Stomach (tissue), 9 donors: Measurements from ENCODE around the gene TMEM81. TPM values are rescaled to one million over a fixed set of nuclear protein-coding genes. Genes with fewer than 3 reads are reported as not detected.

ENCODE experiments used
- DNase-seq, 2 donors: peaks; one replicate each; pipeline versions ENCODE4 v3.0.0 to v3.0.0-alpha.2; 2013 to 2019
- H3K27ac ChIP-seq, 5 donors: fragments of 200-600 bp in 4 of 5; sonication (generic) in 4 of 5; one replicate each; pipeline ENCODE4 v1.5.1; 2013 to 2019; ENCODE audit warnings: mild to moderate bottlenecking in 1 of 5, moderate library complexity in 1 of 5
- H3K27me3 ChIP-seq, 3 donors: fragments of 200-600 bp; sonication (generic); one replicate each; pipeline ENCODE4 v1.5.1; 2017 to 2019; ENCODE audit warnings: mixed run types in 1 of 3
- H3K36me3 ChIP-seq, 4 donors: fragments of 200-600 bp; sonication (generic); 1 replicate in 3 of 4; 2 replicates in 1 of 4; pipeline ENCODE4 v1.5.1; 2016 to 2019
- H3K4me1 ChIP-seq, 4 donors: fragments of 200-600 bp; sonication (generic); one replicate each; pipeline ENCODE4 v1.5.1; 2016 to 2019
- H3K4me3 ChIP-seq, 4 donors: fragments of 200-600 bp; sonication (generic) in 3 of 4; one replicate each; pipeline ENCODE4 v1.5.1; 2016 to 2019; ENCODE audit warnings: mild to moderate bottlenecking in 1 of 4
- H3K9me3 ChIP-seq, 4 donors: fragments of 200-600 bp; sonication (generic); one replicate each; pipeline ENCODE4 v1.5.1; 2016 to 2019
- CTCF ChIP-seq, 7 experiments: fragments of 450-650 bp in 4 of 7; fragments of 200-600 bp in 3 of 7; sonication (generic) in 3 of 7; IDR thresholded peaks; one replicate each; pipeline ENCODE4 v1.5.1; 2016 to 2019; ENCODE audit warnings: antibody characterized with exemption in 7 of 7, control low read depth in 2 of 7, mild to moderate bottlenecking in 1 of 7
- EP300 ChIP-seq: sonication (generic); formaldehyde crosslinking; IDR thresholded peaks from one replicate; pipeline ENCODE4 v1.6.1; 2017; ENCODE audit warnings: antibody characterized with exemption
- POLR2A ChIP-seq, 4 donors: fragments of 450-650 bp; IDR thresholded peaks; one replicate each; pipeline ENCODE4 v1.6.1; 2016; ENCODE audit warnings: antibody characterized with exemption in 4 of 4, control low read depth in 2 of 4, mild to moderate bottlenecking in 1 of 4, moderate library complexity in 1 of 4
- POLR2AphosphoS5 ChIP-seq, 3 donors: sonication (generic); formaldehyde crosslinking; IDR thresholded peaks; one replicate each; pipeline ENCODE4 v1.6.1; 2016; ENCODE audit warnings: antibody characterized with exemption in 3 of 3
- WGBS, 5 donors: extraction: QIAGEN DNeasy Blood & Tissue Kit in 3 of 5; methylation state at CpG; one replicate each; pipeline versions ENCODE4 v1.1.5 to v1.1.7; 2013 to 2018; 5-methylcytosine and 5-hydroxymethylcytosine counted together
- intact Hi-C: fragments of 100-400 bp; cut with DNase I; formaldehyde crosslinking; loops from one replicate; pipeline ENCODE4 v1.15.1; 2023; ENCODE audit warnings: low total_unique reads
- polyA plus RNA-seq, 3 donors: library from polyadenylated mRNA; stranded (reverse); fragments of 200-250 nt; gene quantifications; one replicate each; pipeline ENCODE4 v1.2.3, GENCODE V29; 2013
- total RNA-seq, 5 donors: library from RNA; depleted of rRNA; stranded (reverse); fragments of >200 nt; gene quantifications; one replicate each; pipeline versions ENCODE4 v1.1.0 to v1.2.3, GENCODE V29; 2014 to 2016
- donor health status: healthy with polysubstance abuse.
- donor health status: Bipolar disorder and iron deficiency.
- donor health status: healthy.

TMEM81 gene
- total and polyA plus RNA-seq, 8 donors, result 1.1 to 10.3 (median 1.8) TPM; not detected in 4

DNA sequence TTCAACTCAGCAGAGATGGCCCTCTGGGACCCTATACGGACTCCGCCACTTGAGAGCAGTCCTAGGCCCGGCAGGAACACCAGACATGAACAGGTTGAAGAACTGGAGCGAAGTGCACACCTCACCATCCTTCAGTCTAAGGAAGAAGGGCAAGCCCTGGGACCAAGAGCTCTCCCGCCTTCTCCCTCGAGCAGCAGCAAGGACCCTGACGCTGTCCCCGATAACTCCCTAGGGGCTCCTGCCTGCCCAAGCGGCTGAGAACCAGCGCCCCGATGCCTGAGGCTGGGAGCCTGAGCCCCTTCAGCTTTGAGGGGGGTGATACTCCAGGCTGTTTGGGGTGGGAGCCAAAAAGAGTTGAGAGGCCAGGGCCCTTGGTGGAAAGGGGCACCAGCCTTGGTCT, 10.2 kb downstream of the TMEM81 start:
- H3K4me1 ChIP-seq, result no peaks in the 10 kb centered on the region
- no peak for DNase-seq
- TF ChIP-seq POLR2A (IDR thresholded peaks at IDR 0.05) (no peak), POLR2AphosphoS5 (IDR thresholded peaks at IDR 0.05) (no peak), CTCF (IDR thresholded peaks at IDR 0.05) (no peak), EP300 (no peak)
- no peak overlapping the region for H3K27ac ChIP-seq
- no peaks in the 10 kb centered on the region for H3K36me3 ChIP-seq
- H3K4me3 ChIP-seq, result no peak overlapping the region
- no peaks in the 10 kb centered on the region for H3K27me3 ChIP-seq
- intact Hi-C loops, result no loop called here
- 90 to 97% (median 93%) methylated on average over 9 to 11 of the region's 11 CpGs for WGBS, 5 donors
- no peaks in the 10 kb centered on the region for H3K9me3 ChIP-seq

DNA sequence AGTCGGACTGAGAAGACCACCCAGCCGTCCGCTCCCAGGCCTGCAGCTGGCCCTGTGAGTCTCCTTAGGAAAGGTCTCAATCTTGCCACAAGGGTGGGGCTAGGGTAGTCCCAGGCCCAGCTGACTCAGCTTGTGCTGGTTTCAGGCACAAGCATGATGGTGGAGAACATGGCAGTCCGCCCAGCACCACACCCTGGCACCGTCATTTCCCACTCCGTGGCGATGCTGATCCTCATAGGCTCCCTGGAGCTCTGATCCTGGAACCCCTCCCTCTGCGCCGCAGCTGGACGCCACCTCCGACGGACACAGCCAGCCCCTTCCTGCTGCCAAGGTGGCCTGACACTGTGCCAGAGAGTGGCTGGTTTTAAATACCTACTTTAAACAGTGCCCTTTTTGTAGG, 10.7 kb downstream of the TMEM81 start:
- no peaks in the 10 kb centered on the region for H3K27me3 ChIP-seq
- DNase-seq, result no peak
- no peaks in the 10 kb centered on the region for H3K4me1 ChIP-seq
- H3K4me3 ChIP-seq, result no peak overlapping the region
- no peak for TF ChIP-seq CTCF (IDR thresholded peaks at IDR 0.05)
- no peak for TF ChIP-seq EP300
- TF ChIP-seq POLR2AphosphoS5 (IDR thresholded peaks at IDR 0.05), result no peak
- no peak for TF ChIP-seq POLR2A (IDR thresholded peaks at IDR 0.05)
- no peak overlapping the region for H3K27ac ChIP-seq
- intact Hi-C loops, result no loop called here
- H3K9me3 ChIP-seq, result no peaks in the 10 kb centered on the region
- no peaks in the 10 kb centered on the region for H3K36me3 ChIP-seq
- 81 to 100% (median 85%) methylated on average over 5 to 12 of the region's 12 CpGs for WGBS, 5 donors

DNA sequence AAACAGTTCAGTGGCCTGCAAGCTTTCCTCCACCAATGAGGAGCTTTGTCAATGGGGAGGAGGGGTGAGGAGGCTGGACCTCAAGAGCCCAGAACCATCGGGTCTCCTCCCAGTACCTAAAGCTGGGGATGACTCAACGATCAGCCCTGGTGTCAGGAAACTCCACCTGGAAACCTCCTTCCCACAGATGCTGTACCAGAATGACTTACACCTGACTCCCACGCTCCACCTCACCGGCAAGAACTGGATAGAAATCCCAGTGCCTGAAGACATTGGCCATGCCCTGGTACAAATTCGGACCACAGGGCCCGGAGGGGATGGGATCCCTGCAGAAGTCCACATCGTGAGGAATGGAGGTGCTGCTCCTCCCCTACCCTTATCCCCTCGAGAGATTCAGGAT, 11.4 kb downstream of the TMEM81 start:
- Histone ChIP-seq H3K9me3 (no peaks in the 10 kb centered on the region), H3K27me3 (no peaks in the 10 kb centered on the region), H3K36me3 (no peaks in the 10 kb centered on the region), H3K27ac (no peak overlapping the region), H3K4me3 (no peak overlapping the region), H3K4me1 (no peaks in the 10 kb centered on the region)
- WGBS, 5 donors, result 80 to 86% (median 83%) methylated on average over 5 to 8 of the region's 8 CpGs
- no peak for DNase-seq
- intact Hi-C loops, result no loop called here
- TF ChIP-seq POLR2A (IDR thresholded peaks at IDR 0.05) (no peak), EP300 (no peak), POLR2AphosphoS5 (IDR thresholded peaks at IDR 0.05) (no peak), CTCF (IDR thresholded peaks at IDR 0.05) (no peak)

DNA sequence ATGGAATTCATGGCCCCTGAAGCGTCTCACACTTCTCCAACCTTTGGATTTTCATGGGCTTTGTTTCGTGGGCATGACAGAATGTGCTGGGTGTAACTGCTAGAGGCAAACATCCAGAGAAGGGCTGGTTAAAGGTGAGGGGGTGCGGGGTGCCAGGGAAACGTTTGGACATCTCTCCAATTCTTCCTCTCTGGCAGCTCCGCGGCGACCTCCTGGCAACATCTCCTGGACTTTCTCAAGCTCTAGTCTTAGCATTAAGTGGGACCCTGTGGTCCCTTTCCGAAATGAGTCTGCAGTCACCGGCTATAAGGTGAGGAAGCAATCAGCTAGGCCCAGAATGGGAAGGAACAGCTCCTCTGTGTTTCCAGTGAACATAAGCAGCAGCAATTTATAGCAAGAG, 12.0 kb downstream of the TMEM81 start:
- DNase-seq, result no peak
- Histone ChIP-seq H3K36me3 (no peaks in the 10 kb centered on the region), H3K27ac (no peak overlapping the region), H3K4me3 (no peak overlapping the region), H3K27me3 (no peaks in the 10 kb centered on the region), H3K9me3 (no peaks in the 10 kb centered on the region), H3K4me1 (no peaks in the 10 kb centered on the region)
- TF ChIP-seq POLR2A (IDR thresholded peaks at IDR 0.05) (no peak), CTCF (IDR thresholded peaks at IDR 0.05) (no peak), POLR2AphosphoS5 (IDR thresholded peaks at IDR 0.05) (no peak), EP300 (no peak)
- intact Hi-C loops, result no loop called here
- WGBS, 5 donors, result 76 to 90% (median 83%) methylated on average over 9 of the region's 9 CpGs
